Fibroblast of lung (primary cell): ENCODE data around the gene GRB7. TPM values are rescaled to one million over a fixed set of nuclear protein-coding genes. Genes with fewer than 3 reads are reported as not detected.
"Not testable (repeated sequence)": the region's sequence is repeated elsewhere in the genome, so short reads cannot be mapped to it uniquely, and the experiment has no call there.

Source experiments
- DNase-seq, 2 donors: peaks; one replicate each; pipeline versions ENCODE4 v3.0.0 to v3.0.0-alpha.2; 2010; ENCODE audit warnings: low read depth in 2 of 2
- H2AFZ ChIP-seq: 2 replicates; pipeline ENCODE4 v1.5.1; 2012; ENCODE audit warnings: low read length, control low read depth, inconsistent platforms
- H3K27ac ChIP-seq: 2 replicates; pipeline ENCODE4 v1.5.1; 2011; ENCODE audit warnings: low read length, control low read depth; ENCODE audit not compliant: insufficient read depth
- H3K27me3 ChIP-seq: 2 replicates; pipeline ENCODE4 v1.5.1; 2011; ENCODE audit warnings: mild to moderate bottlenecking, low read length; ENCODE audit not compliant: control insufficient read depth, insufficient read depth
- H3K36me3 ChIP-seq: 2 replicates; pipeline ENCODE4 v1.5.1; 2011; ENCODE audit warnings: low read length; ENCODE audit not compliant: control insufficient read depth, insufficient read depth
- H3K4me1 ChIP-seq: 2 replicates; pipeline ENCODE4 v1.5.1; 2011; ENCODE audit warnings: low read length; ENCODE audit not compliant: control insufficient read depth, insufficient read depth; ENCODE audit errors: extremely low read depth
- H3K4me2 ChIP-seq: 2 replicates; pipeline ENCODE4 v1.5.1; 2011; ENCODE audit warnings: low read length, control low read depth; ENCODE audit not compliant: insufficient read depth; ENCODE audit errors: extremely low read depth
- H3K4me3 ChIP-seq, 4 experiments: fragments of 200-600 bp in 1 of 4; sonication (generic) in 1 of 4; replicated peaks in 1 of 4; 2 replicates each; pipeline ENCODE4 v1.5.1; 2011 to 2016; ENCODE audit warnings: low read length in 4 of 4, low read depth in 3 of 4, mild to moderate bottlenecking in 3 of 4, control low read depth in 2 of 4, inconsistent platforms in 1 of 4, mixed read lengths in 1 of 4; ENCODE audit not compliant: insufficient read depth in 1 of 4; ENCODE audit errors: control extremely low read depth in 1 of 4
- H3K79me2 ChIP-seq: 2 replicates; pipeline ENCODE4 v1.5.1; 2012; ENCODE audit warnings: mild to moderate bottlenecking, low read length, inconsistent platforms; ENCODE audit not compliant: control insufficient read depth, insufficient read depth
- H3K9ac ChIP-seq: 2 replicates; pipeline ENCODE4 v1.5.1; 2011; ENCODE audit warnings: mild to moderate bottlenecking, low read length, control low read depth; ENCODE audit not compliant: insufficient read depth
- H3K9me3 ChIP-seq: 2 replicates; pipeline ENCODE4 v1.5.1; 2012; ENCODE audit warnings: low read depth, low read length; ENCODE audit not compliant: control insufficient read depth, insufficient read depth
- H4K20me1 ChIP-seq: 2 replicates; pipeline ENCODE4 v1.5.1; 2011; ENCODE audit warnings: low read length; ENCODE audit not compliant: control insufficient read depth, insufficient read depth; ENCODE audit errors: extremely low read depth
- CTCF ChIP-seq, 2 donors: IDR thresholded peaks in 1 of 2; conservative IDR thresholded peaks in 1 of 2; 1 replicate in 1 of 2; 2 replicates in 1 of 2; pipeline ENCODE4 v1.5.1; 2011 to 2012; ENCODE audit warnings: low read length in 2 of 2, control low read depth in 1 of 2, inconsistent platforms in 1 of 2, low read depth in 1 of 2, mild to moderate bottlenecking in 1 of 2
- EZH2 ChIP-seq: IDR thresholded peaks from 2 replicates; pipeline ENCODE4 v1.5.1; 2012; ENCODE audit warnings: low read length, control low read depth, mild to moderate bottlenecking; ENCODE audit errors: missing control alignments
- polyA plus RNA-seq, 2 donors: library from polyadenylated mRNA; depleted of rRNA in 1 of 2; stranded (reverse) in 1 of 2; unstranded in 1 of 2; fragments of >200 nt; gene quantifications; 2 replicates each; pipeline ENCODE4 v1.2.1, GENCODE V29; 2011 to 2012; ENCODE audit warnings: missing spikeins in 1 of 2
- total RNA-seq: library from RNA; depleted of rRNA; stranded (reverse); fragments of >200 nt; gene quantifications from 2 replicates; pipeline ENCODE4 v1.2.1, GENCODE V29; 2014

GRB7 gene
- total and polyA plus RNA-seq, 2 donors (not counting 1 experiment from before 2014, with no cell fraction given): under 0.01 to 0.07 TPM

- Histone ChIP-seq H3K4me3 (no peak overlapping the region), H3K79me2 (peaks cover 3% of the 10 kb centered on the region), H3K36me3 (peaks cover 18% of the 10 kb centered on the region), H3K4me1 (peaks cover 2% of the 10 kb centered on the region), H2AFZ (no peak overlapping the region), H3K4me2 (no peak overlapping the region), H4K20me1 (no peaks in the 10 kb centered on the region), H3K9me3 (no peaks in the 10 kb centered on the region), H3K27ac (no peak overlapping the region), H3K9ac (no peak overlapping the region), H3K27me3 (no peaks in the 10 kb centered on the region)
- no peak for TF ChIP-seq CTCF (conservative IDR thresholded peaks at IDR 0.05 in 1 of 2, IDR thresholded peaks at IDR 0.05 in 1 of 2; ENCODE audit: low read depth in 1 of 2, low read length in 2 of 2)
- no peak for TF ChIP-seq EZH2
- no peak for DNase-seq
These were observed 28.3 kb upstream of the GRB7 start for GRCh38 chr17:39709319-39709997.

- DNase-seq: no peak
- peaks cover 18% of the 10 kb centered on the region for H3K36me3 ChIP-seq
These were observed 27.5 kb upstream of the GRB7 start for GRCh38 chr17:39709998-39710964.

GRCh38 chr17:39711071-39711470, 26.7 kb upstream of the GRB7 start:
- H3K79me2 ChIP-seq, H3K4me3 ChIP-seq, H3K9me3 ChIP-seq, H3K4me1 ChIP-seq, H3K27ac ChIP-seq, H4K20me1 ChIP-seq, H3K27me3 ChIP-seq, H3K4me2 ChIP-seq, H2AFZ ChIP-seq, H3K9ac ChIP-seq, DNase-seq: not testable (repeated sequence)
- peaks cover 25% of the 10 kb centered on the region for H3K36me3 ChIP-seq

More at GRCh38 chr17:39709998-39710964, 27.5 kb upstream of the GRB7 start:
- H4K20me1 ChIP-seq: no peaks in the 10 kb centered on the region
- no peaks in the 10 kb centered on the region for H3K4me1 ChIP-seq
- H3K9ac ChIP-seq: no peak overlapping the region
- no peak for TF ChIP-seq EZH2
- no peak for TF ChIP-seq CTCF (conservative IDR thresholded peaks at IDR 0.05 in 1 of 2, IDR thresholded peaks at IDR 0.05 in 1 of 2; ENCODE audit: low read depth in 1 of 2, low read length in 2 of 2)
- no peak overlapping the region for H3K4me2 ChIP-seq
- H3K79me2 ChIP-seq: no peaks in the 10 kb centered on the region
- no peak overlapping the region for H3K4me3 ChIP-seq
- H3K27ac ChIP-seq: no peak overlapping the region
- no peak overlapping the region for H2AFZ ChIP-seq
- H3K9me3 ChIP-seq: no peaks in the 10 kb centered on the region
- no peaks in the 10 kb centered on the region for H3K27me3 ChIP-seq
